Fibroblast of lung (primary cell): ENCODE measurements around the gene CALN1. TPM values are rescaled to one million over a fixed set of nuclear protein-coding genes. Genes with fewer than 3 reads are reported as not detected.

Experiments
- DNase-seq, 2 donors: peaks; one replicate each; pipeline versions ENCODE4 v3.0.0 to v3.0.0-alpha.2; 2010; ENCODE audit warnings: low read depth in 2 of 2
- H2AFZ ChIP-seq: 2 replicates; pipeline ENCODE4 v1.5.1; 2012; ENCODE audit warnings: low read length, control low read depth, inconsistent platforms
- H3K27ac ChIP-seq: 2 replicates; pipeline ENCODE4 v1.5.1; 2011; ENCODE audit warnings: low read length, control low read depth; ENCODE audit not compliant: insufficient read depth
- H3K27me3 ChIP-seq: 2 replicates; pipeline ENCODE4 v1.5.1; 2011; ENCODE audit warnings: mild to moderate bottlenecking, low read length; ENCODE audit not compliant: control insufficient read depth, insufficient read depth
- H3K36me3 ChIP-seq: 2 replicates; pipeline ENCODE4 v1.5.1; 2011; ENCODE audit warnings: low read length; ENCODE audit not compliant: control insufficient read depth, insufficient read depth
- H3K4me1 ChIP-seq: 2 replicates; pipeline ENCODE4 v1.5.1; 2011; ENCODE audit warnings: low read length; ENCODE audit not compliant: control insufficient read depth, insufficient read depth; ENCODE audit errors: extremely low read depth
- H3K4me2 ChIP-seq: 2 replicates; pipeline ENCODE4 v1.5.1; 2011; ENCODE audit warnings: low read length, control low read depth; ENCODE audit not compliant: insufficient read depth; ENCODE audit errors: extremely low read depth
- H3K4me3 ChIP-seq, 4 experiments: fragments of 200-600 bp in 1 of 4; sonication (generic) in 1 of 4; replicated peaks in 1 of 4; 2 replicates each; pipeline ENCODE4 v1.5.1; 2011 to 2016; ENCODE audit warnings: low read length in 4 of 4, low read depth in 3 of 4, mild to moderate bottlenecking in 3 of 4, control low read depth in 2 of 4, inconsistent platforms in 1 of 4, mixed read lengths in 1 of 4; ENCODE audit not compliant: insufficient read depth in 1 of 4; ENCODE audit errors: control extremely low read depth in 1 of 4
- H3K79me2 ChIP-seq: 2 replicates; pipeline ENCODE4 v1.5.1; 2012; ENCODE audit warnings: mild to moderate bottlenecking, low read length, inconsistent platforms; ENCODE audit not compliant: control insufficient read depth, insufficient read depth
- H3K9ac ChIP-seq: 2 replicates; pipeline ENCODE4 v1.5.1; 2011; ENCODE audit warnings: mild to moderate bottlenecking, low read length, control low read depth; ENCODE audit not compliant: insufficient read depth
- H3K9me3 ChIP-seq: 2 replicates; pipeline ENCODE4 v1.5.1; 2012; ENCODE audit warnings: low read depth, low read length; ENCODE audit not compliant: control insufficient read depth, insufficient read depth
- H4K20me1 ChIP-seq: 2 replicates; pipeline ENCODE4 v1.5.1; 2011; ENCODE audit warnings: low read length; ENCODE audit not compliant: control insufficient read depth, insufficient read depth; ENCODE audit errors: extremely low read depth
- CTCF ChIP-seq, 2 donors: IDR thresholded peaks in 1 of 2; conservative IDR thresholded peaks in 1 of 2; 1 replicate in 1 of 2; 2 replicates in 1 of 2; pipeline ENCODE4 v1.5.1; 2011 to 2012; ENCODE audit warnings: low read length in 2 of 2, control low read depth in 1 of 2, inconsistent platforms in 1 of 2, low read depth in 1 of 2, mild to moderate bottlenecking in 1 of 2
- EZH2 ChIP-seq: IDR thresholded peaks from 2 replicates; pipeline ENCODE4 v1.5.1; 2012; ENCODE audit warnings: low read length, control low read depth, mild to moderate bottlenecking; ENCODE audit errors: missing control alignments
- polyA plus RNA-seq, 2 donors: library from polyadenylated mRNA; depleted of rRNA in 1 of 2; stranded (reverse) in 1 of 2; unstranded in 1 of 2; fragments of >200 nt; gene quantifications; 2 replicates each; pipeline ENCODE4 v1.2.1, GENCODE V29; 2011 to 2012; ENCODE audit warnings: missing spikeins in 1 of 2
- total RNA-seq: library from RNA; depleted of rRNA; stranded (reverse); fragments of >200 nt; gene quantifications from 2 replicates; pipeline ENCODE4 v1.2.1, GENCODE V29; 2014

The CALN1 gene
- total and polyA plus RNA-seq, 2 donors (not counting 1 experiment from before 2014, with no cell fraction given), result not detected

GRCh38 chr7:72298091-72298490 lies 114.0 kb downstream of the CALN1 start:
- Histone ChIP-seq H3K4me1 (no peaks in the 10 kb centered on the region), H2AFZ (no peak overlapping the region), H3K27me3 (no peaks in the 10 kb centered on the region), H4K20me1 (no peaks in the 10 kb centered on the region), H3K36me3 (no peaks in the 10 kb centered on the region), H3K9ac (no peak overlapping the region), H3K4me2 (no peak overlapping the region), H3K27ac (no peak overlapping the region), H3K9me3 (no peaks in the 10 kb centered on the region), H3K79me2 (no peaks in the 10 kb centered on the region), H3K4me3 (no peak overlapping the region)
- TF ChIP-seq CTCF (conservative IDR thresholded peaks at IDR 0.05 in 1 of 2, IDR thresholded peaks at IDR 0.05 in 1 of 2; ENCODE audit: low read depth in 1 of 2, low read length in 2 of 2), result no peak
- TF ChIP-seq EZH2, result no peak
- no peak for DNase-seq

GRCh38 chr7:72297636-72298035 lies 114.5 kb downstream of the CALN1 start:
- Histone ChIP-seq H3K27me3 (no peaks in the 10 kb centered on the region), H3K4me1 (no peaks in the 10 kb centered on the region), H3K4me2 (no peak overlapping the region), H3K36me3 (no peaks in the 10 kb centered on the region), H3K79me2 (no peaks in the 10 kb centered on the region), H2AFZ (no peak overlapping the region), H3K9ac (no peak overlapping the region), H3K27ac (no peak overlapping the region), H3K9me3 (no peaks in the 10 kb centered on the region), H4K20me1 (no peaks in the 10 kb centered on the region), H3K4me3 (no peak overlapping the region)
- DNase-seq, result no peak
- TF ChIP-seq EZH2, result no peak
- no peak for TF ChIP-seq CTCF (conservative IDR thresholded peaks at IDR 0.05 in 1 of 2, IDR thresholded peaks at IDR 0.05 in 1 of 2; ENCODE audit: low read depth in 1 of 2, low read length in 2 of 2)

GRCh38 chr7:72292794-72293193 lies 119.3 kb downstream of the CALN1 start:
- Histone ChIP-seq H3K27ac (no peak overlapping the region), H2AFZ (no peak overlapping the region), H4K20me1 (no peaks in the 10 kb centered on the region), H3K4me2 (no peak overlapping the region), H3K4me1 (no peaks in the 10 kb centered on the region), H3K9ac (no peak overlapping the region), H3K27me3 (no peaks in the 10 kb centered on the region), H3K79me2 (no peaks in the 10 kb centered on the region), H3K9me3 (no peaks in the 10 kb centered on the region), H3K36me3 (no peaks in the 10 kb centered on the region), H3K4me3 (no peak overlapping the region)
- DNase-seq, result no peak
- TF ChIP-seq EZH2, result no peak
- TF ChIP-seq CTCF (conservative IDR thresholded peaks at IDR 0.05 in 1 of 2, IDR thresholded peaks at IDR 0.05 in 1 of 2; ENCODE audit: low read depth in 1 of 2, low read length in 2 of 2), result no peak
